Measurements from ENCODE around the gene SMIM21.

The SMIM21 gene

GRCh38 chr18:75421656-75422055 lies 5.8 kb downstream of the SMIM21 start:
- DNase-seq = no peak

GRCh38 chr18:75418293-75419005 lies 9.1 kb downstream of the SMIM21 start:
- DNase-seq = no peak

DNA sequence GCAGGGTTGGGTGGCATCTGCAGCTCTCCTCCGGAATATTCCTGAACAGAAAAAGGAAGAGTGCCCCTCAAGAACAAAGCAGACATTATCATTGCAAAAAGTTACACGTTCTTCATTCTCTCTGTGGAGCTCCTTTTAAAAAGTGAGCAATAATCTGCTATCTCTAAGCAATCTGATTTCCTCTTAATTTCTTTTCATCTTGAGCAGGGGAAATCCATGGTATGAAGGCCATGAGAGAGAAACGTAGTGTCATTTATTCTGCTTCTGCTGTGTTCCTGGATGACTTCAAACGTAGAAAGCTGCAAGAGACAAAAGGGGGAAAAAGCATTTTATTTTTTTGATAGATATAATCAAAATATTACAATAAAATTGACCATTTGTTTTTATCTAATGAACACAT lies 16.9 kb downstream of the SMIM21 start:
- DNase-seq = no peak

- no peak for DNase-seq
Measured at GRCh38 chr18:75409806-75410205, 17.7 kb downstream of the SMIM21 start.

- DNase-seq = peak; percentile 54
Measured at GRCh38 chr18:75408554-75409506, 18.7 kb downstream of the SMIM21 start.

GRCh38 chr18:75407468-75408437 lies 19.8 kb downstream of the SMIM21 start:
- DNase-seq = no peak

DNA sequence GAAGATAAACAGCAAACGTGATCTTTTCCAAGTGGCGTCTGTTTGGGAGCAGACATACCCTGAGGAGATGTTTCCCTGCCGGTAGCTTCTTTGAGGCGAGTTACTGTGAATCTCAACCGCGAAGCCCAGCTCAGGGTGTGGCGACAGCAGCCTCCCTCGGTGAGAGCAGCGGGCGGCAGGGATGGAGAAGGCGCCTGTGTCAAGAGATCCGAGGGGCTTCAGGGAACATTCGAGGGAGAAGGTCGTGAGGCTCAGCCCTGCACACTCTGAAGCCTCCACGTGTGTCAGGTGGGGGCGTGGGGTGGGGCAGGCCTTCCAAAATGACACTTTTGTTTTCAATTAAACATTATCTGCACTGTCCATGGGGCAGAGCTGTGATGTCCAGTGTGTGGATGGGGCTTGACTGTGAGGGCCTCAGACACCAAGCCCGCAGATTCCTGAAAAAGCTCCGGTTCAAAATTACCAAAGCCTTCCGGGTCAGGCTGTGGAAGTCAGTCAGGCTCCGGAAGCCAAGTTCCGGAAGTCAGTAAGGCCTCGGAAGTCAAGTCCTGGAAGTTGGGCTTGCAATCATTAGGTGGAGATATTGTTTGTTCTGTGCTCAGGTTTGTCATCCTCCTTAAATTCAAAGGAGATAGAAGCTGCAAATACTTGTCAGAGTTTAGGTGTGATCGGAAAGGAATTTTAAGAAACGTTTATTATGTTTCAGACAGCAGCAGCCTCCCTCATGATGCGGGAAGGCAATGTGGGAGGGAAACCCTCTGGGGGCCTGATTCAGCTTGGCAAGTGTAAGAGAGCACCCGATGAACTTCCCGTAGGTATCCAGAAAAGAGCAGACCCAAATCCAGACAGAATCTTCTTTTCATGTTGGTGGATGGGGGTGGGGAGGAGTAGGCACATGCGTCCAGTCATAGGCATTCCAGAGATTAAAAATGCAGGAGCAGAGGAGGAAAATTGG lies 20.7 kb downstream of the SMIM21 start:
- DNase-seq = no peak

DNA sequence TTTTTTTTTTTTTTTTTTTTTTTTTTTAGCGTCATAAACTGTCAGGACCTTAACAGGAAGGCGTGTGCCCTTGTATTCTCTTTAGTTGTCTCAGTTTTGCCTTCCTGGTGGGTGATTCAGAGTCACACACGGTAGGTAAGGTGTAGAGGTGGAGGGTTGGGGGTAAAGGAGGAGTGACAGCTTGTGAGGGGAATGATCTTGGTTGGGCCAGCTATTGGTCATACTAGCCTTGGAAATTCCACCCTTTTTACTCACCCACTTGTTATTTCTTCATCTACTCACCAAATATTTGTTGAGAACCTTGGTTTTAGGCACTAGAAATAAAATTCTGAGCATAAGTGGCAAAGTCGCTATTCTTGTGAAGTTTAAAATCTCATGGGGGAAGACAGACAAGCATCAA lies 22.2 kb downstream of the SMIM21 start:
- no peak for DNase-seq

DNA sequence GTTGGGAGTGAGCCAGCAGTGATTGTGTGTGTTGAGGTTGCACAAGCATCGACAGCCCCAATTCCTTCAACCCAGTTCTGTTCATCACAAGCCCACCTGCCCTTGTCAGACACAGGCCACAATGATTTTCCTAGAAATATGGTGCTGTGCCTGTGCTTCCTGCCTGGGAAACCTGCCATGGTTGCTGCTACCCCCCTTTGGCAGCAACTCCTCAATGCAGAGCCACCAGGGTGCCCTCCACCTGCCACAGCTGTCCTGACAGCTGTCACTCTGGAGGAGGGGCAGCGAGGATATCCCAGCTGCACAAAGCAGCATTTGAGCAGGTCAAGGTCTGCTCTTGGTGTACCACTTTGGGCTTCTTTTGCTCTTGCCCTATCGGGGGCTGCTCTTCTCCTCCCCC lies 27.1 kb downstream of the SMIM21 start:
- DNase-seq = no peak

DNA sequence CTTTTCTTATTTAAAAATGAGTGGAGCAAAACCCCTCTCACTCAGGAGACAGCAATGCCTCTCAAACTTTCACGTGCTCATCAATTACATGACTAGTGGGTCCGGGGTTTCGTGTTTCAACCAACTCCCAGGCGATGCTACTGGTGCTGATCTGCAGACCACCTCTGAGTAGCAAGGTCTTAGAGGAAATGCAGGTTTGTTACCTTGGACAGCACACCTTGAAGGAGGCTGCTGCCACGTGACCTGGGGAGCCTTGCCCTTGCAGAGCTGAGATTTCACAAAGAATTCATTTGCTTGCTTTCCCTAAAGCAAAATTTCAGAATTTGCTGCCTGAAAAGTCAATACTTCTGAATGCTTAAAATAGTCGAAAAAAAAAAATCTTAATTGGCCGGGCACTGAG lies 32.4 kb downstream of the SMIM21 start:
- no peak for DNase-seq

GRCh38 chr18:75393721-75394120 lies 33.8 kb downstream of the SMIM21 start:
- no peak for DNase-seq

DNA sequence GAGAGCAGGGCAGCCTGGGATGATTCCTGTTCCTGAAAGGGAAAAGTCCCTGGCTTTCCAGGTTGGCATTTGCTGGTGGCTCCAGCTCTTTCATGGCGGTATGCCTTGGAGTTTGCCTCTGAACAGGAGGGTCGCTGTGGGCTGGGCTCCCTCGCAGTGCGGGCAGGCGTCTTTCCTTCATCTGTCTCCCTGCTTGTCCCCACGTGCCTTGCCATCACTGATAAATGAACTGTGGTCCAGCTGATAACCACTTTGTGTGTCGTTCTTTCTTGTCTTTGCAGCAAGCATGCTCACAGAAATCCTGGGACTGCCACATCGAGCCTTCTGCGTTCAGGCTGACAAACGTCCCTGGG lies 35.3 kb downstream of the SMIM21 start:
- DNase-seq = no peak

DNA sequence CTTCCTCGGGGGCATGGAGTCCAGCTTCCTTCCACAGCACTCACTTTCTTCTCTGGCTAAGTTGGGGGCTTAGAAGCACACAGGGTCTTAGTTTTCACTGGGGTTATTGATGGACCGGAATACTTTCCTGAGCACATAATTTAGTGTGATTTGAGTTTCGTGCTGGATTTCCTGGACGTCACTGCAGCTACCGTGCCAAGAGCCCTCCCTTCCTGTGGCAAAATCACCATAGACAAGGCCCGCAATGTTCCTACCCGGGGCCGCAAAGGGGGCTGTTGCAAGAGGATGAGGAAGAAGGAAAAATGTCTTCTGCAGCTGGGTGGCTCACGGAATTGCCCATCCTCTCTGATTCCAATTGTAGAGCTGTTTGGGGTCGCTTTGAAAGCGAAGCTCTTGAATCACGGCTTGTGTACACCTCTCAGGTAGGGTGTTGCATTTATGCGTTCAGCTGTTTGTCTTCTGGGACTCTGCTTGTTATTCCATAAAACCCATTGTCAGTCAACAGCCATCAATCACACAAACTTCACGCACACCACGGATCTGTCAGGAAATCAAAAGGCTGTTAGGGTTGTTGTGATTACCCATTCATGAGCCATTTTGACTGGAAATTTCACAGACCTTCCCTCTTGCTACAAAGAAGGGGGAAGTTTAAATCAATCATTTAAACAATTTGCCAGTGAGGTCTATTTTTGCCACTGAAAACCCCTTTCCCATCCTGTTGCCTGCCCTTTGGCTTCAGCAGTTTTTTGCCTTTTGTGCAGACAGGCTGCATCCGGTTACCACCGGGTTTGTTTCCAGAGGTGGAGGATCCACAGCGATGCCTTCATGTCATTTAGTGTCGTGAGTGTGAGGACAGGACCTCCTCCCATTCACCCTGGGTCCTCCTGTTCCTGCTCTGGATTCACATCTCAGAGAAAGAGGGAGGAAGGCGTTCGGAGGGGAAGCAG lies 36.0 kb downstream of the SMIM21 start:
- DNase-seq = no peak

DNA sequence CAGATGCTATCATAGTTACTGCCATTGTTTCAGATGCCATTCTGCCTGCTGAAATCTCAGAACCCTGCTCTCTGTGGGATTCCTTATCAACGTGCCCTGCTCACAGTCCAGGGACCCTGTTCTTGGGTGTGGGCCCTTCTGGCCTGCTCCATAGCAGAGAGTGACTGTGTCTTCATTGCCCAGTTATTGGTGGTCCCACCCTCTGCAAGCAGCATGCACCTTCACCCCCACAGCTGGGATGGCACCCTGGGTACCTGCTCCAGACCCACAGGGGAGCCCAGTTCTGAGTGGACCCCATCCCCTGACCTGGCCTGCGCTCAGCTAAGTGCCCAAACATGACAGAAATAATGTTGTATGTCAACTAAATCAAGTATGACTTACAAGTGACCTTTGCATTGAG lies 36.6 kb downstream of the SMIM21 start:
- DNase-seq = no peak

GRCh38 chr18:75384144-75384543 lies 43.4 kb downstream of the SMIM21 start:
- DNase-seq = no peak

- DNase-seq = no peak
Measured at GRCh38 chr18:75378376-75379315, 48.9 kb downstream of the SMIM21 start.

- DNase-seq = no peak
Measured at GRCh38 chr18:75377926-75378325, 49.6 kb downstream of the SMIM21 start.

DNA sequence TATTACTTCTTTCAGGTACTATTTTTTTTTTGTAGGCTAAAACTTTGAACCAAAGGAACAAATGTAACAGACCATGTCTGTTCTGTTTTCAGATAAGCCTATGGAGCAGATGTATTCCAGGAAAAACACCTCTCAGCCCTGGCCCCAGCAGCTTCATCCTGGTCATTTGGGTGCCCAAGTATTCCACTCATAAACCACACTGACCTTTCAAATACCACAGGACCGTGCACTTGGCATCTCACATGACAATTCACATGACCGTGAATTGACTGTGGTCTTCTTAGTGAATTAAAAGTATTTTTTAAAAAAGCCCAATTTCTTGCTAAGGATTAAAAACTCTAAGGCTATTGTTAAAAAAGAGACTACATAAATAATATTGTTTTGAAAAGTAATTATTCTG lies 50.2 kb downstream of the SMIM21 start:
- no peak for DNase-seq

DNA sequence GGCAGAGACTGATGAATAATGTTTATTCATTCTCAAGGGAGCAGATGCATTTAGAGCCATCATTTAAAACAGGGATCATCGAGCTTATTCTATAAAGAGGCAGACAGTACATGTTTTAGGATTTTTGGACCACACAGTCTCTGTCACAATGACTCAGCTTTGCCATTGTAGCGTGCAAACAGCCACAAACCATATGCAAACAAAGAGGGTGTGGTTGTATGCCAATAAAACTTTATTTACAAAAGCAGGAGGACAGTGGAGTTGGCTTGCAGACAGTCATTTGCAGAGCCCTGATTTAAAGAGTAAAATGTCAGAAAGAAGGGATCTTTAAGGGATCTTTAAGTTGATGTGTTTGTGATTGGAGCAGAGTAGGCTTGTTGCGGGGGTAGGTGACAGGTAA lies 51.5 kb downstream of the SMIM21 start:
- peak; percentile 8 for DNase-seq

- no peak for DNase-seq
Measured at GRCh38 chr18:75375341-75375740, 52.2 kb downstream of the SMIM21 start.

Measured in activated CD4-positive, alpha-beta T cell treated with anti-CD3 and anti-CD28 coated beads, Interleukin-2, amount 50 U/mL, for 16 hours (primary cell).